GM12865 (cell line): ENCODE data around the gene BABAM1.
"Not testable (repeated sequence)": the region's sequence is repeated elsewhere in the genome, so short reads cannot be mapped to it uniquely, and the experiment has no call there.

Experiments used
- DNase-seq: peaks from one replicate; pipeline ENCODE4 v3.0.0; 2010; ENCODE audit warnings: low read depth
- H3K4me3 ChIP-seq: 2 replicates; pipeline ENCODE4 v1.5.1; 2011; ENCODE audit warnings: mild to moderate bottlenecking, low read depth, low read length, control low read depth
- CTCF ChIP-seq: IDR thresholded peaks from 2 replicates; pipeline ENCODE4 v1.5.1; 2011; ENCODE audit warnings: low read length, control low read depth, low read depth, inconsistent platforms; ENCODE audit not compliant: insufficient read depth; ENCODE audit errors: missing control alignments

Gene BABAM1

GRCh38 chr19:17262557-17262956, 4.7 kb upstream of the BABAM1 start:
- no peak for DNase-seq
- H3K4me3 ChIP-seq, result no peak overlapping the region
- TF ChIP-seq CTCF, result no peak

GRCh38 chr19:17263712-17264640, 3.3 kb upstream of the BABAM1 start:
- no peak for TF ChIP-seq CTCF
- no peak for DNase-seq
- H3K4me3 ChIP-seq, result no peak overlapping the region

DNA sequence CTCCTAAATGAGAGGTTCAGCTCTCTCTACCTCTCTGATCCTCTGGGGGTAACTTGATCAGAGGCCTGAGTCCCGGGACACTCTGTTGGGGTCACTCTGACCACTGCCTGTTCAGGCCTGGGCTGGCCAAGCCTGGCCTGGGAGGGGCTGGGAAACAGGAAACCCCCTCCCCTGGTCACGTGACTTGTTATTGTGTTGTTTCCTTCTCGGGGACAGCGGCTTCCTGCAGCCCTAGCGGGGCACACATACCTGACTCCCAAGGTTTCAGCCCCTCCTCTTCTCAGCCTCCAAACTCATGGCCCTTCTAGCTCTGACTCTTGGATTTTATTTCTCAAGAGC, 2.6 kb upstream of the BABAM1 start, which contains the start of gene USHBP1:
Gene USHBP1, minus strand, starts transcription at position 105 of the 339 bp plus-strand sequence. CDS start 446 bp downstream, outside the sequence.
- H3K4me3 ChIP-seq, result no peak within 1 kb of the TSS
- no peak for DNase-seq
- no peak for TF ChIP-seq CTCF

- no peak for DNase-seq
- H3K4me3 ChIP-seq, result peak overlapping the region; percentile 55; the same call in 1 of the 2 replicates
- no peak for TF ChIP-seq CTCF
Measured at GRCh38 chr19:17266026-17266425, 1.2 kb upstream of the BABAM1 start.

- DNase-seq, result no peak
- no peak for TF ChIP-seq CTCF
- H3K4me3 ChIP-seq, result peak overlapping the region; percentile 55
Measured at GRCh38 chr19:17266589-17266974, 661 bp upstream of the BABAM1 start.

- TF ChIP-seq CTCF, result no peak
- no peak for DNase-seq
- H3K4me3 ChIP-seq, result no peak overlapping the region
Measured at GRCh38 chr19:17268754-17269153, 1.5 kb downstream of the BABAM1 start.

DNA sequence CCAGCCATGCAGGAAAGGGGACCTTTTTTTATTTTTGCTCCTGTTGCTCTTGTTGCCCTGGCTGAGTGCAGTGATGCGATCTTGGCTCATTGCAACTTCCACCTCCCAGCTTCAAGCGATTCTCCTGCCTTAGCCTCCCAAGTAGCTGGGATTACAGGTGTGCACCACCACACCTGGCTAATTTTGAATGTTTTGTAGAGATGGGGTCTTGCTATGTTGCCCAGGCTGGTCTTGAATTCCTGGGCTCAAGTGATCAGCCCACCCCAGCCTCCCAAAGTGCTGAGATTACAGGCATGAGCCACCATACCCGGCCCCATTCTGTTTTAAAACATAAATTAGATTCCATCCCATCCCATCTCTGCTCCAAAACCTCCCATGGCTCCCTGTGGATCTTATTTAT, 7.6 kb downstream of the BABAM1 start:
- not testable (repeated sequence) for H3K4me3 ChIP-seq, DNase-seq
